Neuronal stem cell (in vitro differentiated cells): Measurements from ENCODE around the gene JAM2. TPM values are rescaled to one million over a fixed set of nuclear protein-coding genes. Genes with fewer than 3 reads are reported as not detected.
A peak's percentile ranks its signal among the peaks of the same experiment; 100 is the strongest.

Experiments
- DNase-seq: peaks from one replicate; pipeline ENCODE4 v3.0.0-alpha.2; 2013; ENCODE audit warnings: low spot score
- H2AFZ ChIP-seq: one replicate; pipeline ENCODE4 v1.6.1; 2013; ENCODE audit warnings: mild to moderate bottlenecking, low read length, inconsistent platforms
- H2AK5ac ChIP-seq: 2 replicates; pipeline ENCODE4 v1.6.1; 2013; ENCODE audit warnings: low read depth, mild to moderate bottlenecking, inconsistent platforms, low read length, moderate library complexity, mixed read lengths
- H2BK120ac ChIP-seq: 2 replicates; pipeline ENCODE4 v1.6.1; 2013; ENCODE audit warnings: low read depth, mild to moderate bottlenecking, inconsistent platforms, low read length, moderate library complexity, mixed read lengths
- H2BK12ac ChIP-seq: one replicate; pipeline ENCODE4 v1.6.1; 2013; ENCODE audit warnings: low read length, inconsistent platforms
- H2BK15ac ChIP-seq: 2 replicates; pipeline ENCODE4 v1.6.1; 2013; ENCODE audit warnings: mild to moderate bottlenecking, low read length, inconsistent platforms, mixed read lengths
- H2BK5ac ChIP-seq: one replicate; pipeline ENCODE4 v1.6.1; 2013; ENCODE audit warnings: inconsistent platforms, mild to moderate bottlenecking, low read length, moderate library complexity
- H3K14ac ChIP-seq: one replicate; pipeline ENCODE4 v1.6.1; 2013; ENCODE audit warnings: low read length, inconsistent platforms
- H3K18ac ChIP-seq: 2 replicates; pipeline ENCODE4 v1.6.1; 2013; ENCODE audit warnings: low read length, inconsistent platforms
- H3K23ac ChIP-seq: 2 replicates; pipeline ENCODE4 v1.6.1; 2013; ENCODE audit warnings: low read depth, mild to moderate bottlenecking, mixed read lengths, low read length, inconsistent platforms; ENCODE audit not compliant: poor library complexity
- H3K27ac ChIP-seq: replicated peaks from 3 replicates; pipeline ENCODE4 v1.5.1; 2013; ENCODE audit warnings: low read length, inconsistent platforms
- H3K27me3 ChIP-seq, 3 experiments: 2 replicates each; pipeline ENCODE4 v1.6.1; 2013; ENCODE audit warnings: low read length in 3 of 3, mild to moderate bottlenecking in 2 of 3, inconsistent platforms in 1 of 3, low read depth in 1 of 3, mixed read lengths in 1 of 3, moderate library complexity in 1 of 3; ENCODE audit not compliant: control insufficient read depth in 3 of 3, insufficient read depth in 3 of 3
- H3K36me3 ChIP-seq, 2 donors: replicated peaks in 1 of 2; 2 replicates each; pipeline ENCODE4 v1.6.1; 2013; ENCODE audit warnings: low read length in 2 of 2; ENCODE audit not compliant: control insufficient read depth in 2 of 2, insufficient read depth in 2 of 2
- H3K4ac ChIP-seq: 2 replicates; pipeline ENCODE4 v1.6.1; 2013; ENCODE audit warnings: inconsistent platforms, mild to moderate bottlenecking, low read length, moderate library complexity
- H3K4me1 ChIP-seq, 2 donors: 1 replicate in 1 of 2; 2 replicates in 1 of 2; pipeline ENCODE4 v1.6.1; 2013; ENCODE audit warnings: low read length in 2 of 2, low read depth in 1 of 2; ENCODE audit not compliant: control insufficient read depth in 2 of 2, insufficient read depth in 1 of 2
- H3K4me2 ChIP-seq: one replicate; pipeline ENCODE4 v1.6.1; 2013; ENCODE audit warnings: mild to moderate bottlenecking, low read length, inconsistent platforms; ENCODE audit not compliant: insufficient read depth, poor library complexity, severe bottlenecking
- H3K4me3 ChIP-seq, 2 donors: 2 replicates each; pipeline ENCODE4 v1.5.1; 2013; ENCODE audit warnings: low read length in 2 of 2, mild to moderate bottlenecking in 2 of 2, inconsistent platforms in 1 of 2, moderate library complexity in 1 of 2
- H3K79me1 ChIP-seq: one replicate; pipeline ENCODE4 v1.6.1; 2013; ENCODE audit warnings: low read depth, mild to moderate bottlenecking, inconsistent platforms, low read length, moderate library complexity
- H3K9ac ChIP-seq: one replicate; pipeline ENCODE4 v1.6.1; 2013; ENCODE audit warnings: mild to moderate bottlenecking, low read depth, low read length, inconsistent platforms; ENCODE audit not compliant: poor library complexity
- H3K9me3 ChIP-seq, 2 donors: replicated peaks in 1 of 2; 2 replicates each; pipeline versions ENCODE3 to v1.6.1; 2013; ENCODE audit warnings: low read length in 2 of 2, mild to moderate bottlenecking in 2 of 2, inconsistent platforms in 1 of 2, low read depth in 1 of 2, mixed read lengths in 1 of 2, moderate library complexity in 1 of 2; ENCODE audit not compliant: control insufficient read depth in 2 of 2, insufficient read depth in 1 of 2
- H4K8ac ChIP-seq: one replicate; pipeline ENCODE4 v1.6.1; 2013; ENCODE audit warnings: low read depth, mild to moderate bottlenecking, inconsistent platforms, low read length, moderate library complexity
- H4K91ac ChIP-seq: one replicate; pipeline ENCODE4 v1.6.1; 2013; ENCODE audit warnings: low read length, low read depth, mild to moderate bottlenecking, inconsistent platforms; ENCODE audit not compliant: poor library complexity
- WGBS, 2 donors: extraction: QIAGEN DNeasy Blood & Tissue Kit; methylation state at CpG; one replicate each; pipeline ENCODE4 v1.1.7; 2013; ENCODE audit warnings: missing lambda C conversion rate in 2 of 2, mixed read lengths in 1 of 2; ENCODE audit not compliant: insufficient read length in 2 of 2, insufficient replicate concordance in 1 of 2; ENCODE audit errors: extremely low coverage in 2 of 2; 5-methylcytosine and 5-hydroxymethylcytosine counted together
- polyA plus RNA-seq, 2 experiments: library from polyadenylated mRNA; stranded (reverse); fragments of 200-250 nt; gene quantifications; one replicate each; pipeline ENCODE4 v1.2.3, GENCODE V29; 2013

Gene JAM2, protein sequence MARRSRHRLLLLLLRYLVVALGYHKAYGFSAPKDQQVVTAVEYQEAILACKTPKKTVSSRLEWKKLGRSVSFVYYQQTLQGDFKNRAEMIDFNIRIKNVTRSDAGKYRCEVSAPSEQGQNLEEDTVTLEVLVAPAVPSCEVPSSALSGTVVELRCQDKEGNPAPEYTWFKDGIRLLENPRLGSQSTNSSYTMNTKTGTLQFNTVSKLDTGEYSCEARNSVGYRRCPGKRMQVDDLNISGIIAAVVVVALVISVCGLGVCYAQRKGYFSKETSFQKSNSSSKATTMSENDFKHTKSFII
- polyA plus RNA-seq (2013, experiment 1 of 2) = 9.7 TPM
- polyA plus RNA-seq (2013, experiment 2 of 2) = 9.1 TPM

GRCh38 chr21:25638660-25639550, at the start of gene JAM2:
TSS of gene JAM2 (plus strand) at chr21:25639258. CDS start at chr21:25639822, 564 bp downstream.
- H3K4me1 ChIP-seq = peaks cover 5 to 18% of the 10 kb centered on the region in 2 donors
- WGBS, 2 donors = no CpG with 5 or more reads among the region's 41 CpGs
- no peaks in the 10 kb centered on the region for H3K79me1 ChIP-seq
- H3K4me2 ChIP-seq = peak within 1 kb of the TSS; percentile 88
- H3K9ac ChIP-seq = peak within 1 kb of the TSS; percentile 79
- H3K27ac ChIP-seq = no peak within 1 kb of the TSS
- peaks cover 0 to 20% of the 10 kb centered on the region in 2 donors for H3K36me3 ChIP-seq
- peak within 1 kb of the TSS; percentile 46 for H3K23ac ChIP-seq
- H2BK15ac ChIP-seq = peak within 1 kb of the TSS; percentile 72
- peak within 1 kb of the TSS; percentile 89 for H2AFZ ChIP-seq
- no peak within 1 kb of the TSS for H2BK12ac ChIP-seq
- peak within 1 kb of the TSS; percentile 67 to 87 for H3K4me3 ChIP-seq
- H2AK5ac ChIP-seq = no peak within 1 kb of the TSS
- no peaks in the 10 kb centered on the region for H3K9me3 ChIP-seq
- H3K27me3 ChIP-seq = no peaks in the 10 kb centered on the region
- H4K8ac ChIP-seq = peak within 1 kb of the TSS; percentile 8
- peak within 1 kb of the TSS; percentile 96 for H3K18ac ChIP-seq
- DNase-seq = peak; percentile 51
- peak within 1 kb of the TSS; percentile 41 for H2BK120ac ChIP-seq
- no peak within 1 kb of the TSS for H3K4ac ChIP-seq
- no peak within 1 kb of the TSS for H4K91ac ChIP-seq
- H2BK5ac ChIP-seq = no peak within 1 kb of the TSS
- no peak within 1 kb of the TSS for H3K14ac ChIP-seq

DNA sequence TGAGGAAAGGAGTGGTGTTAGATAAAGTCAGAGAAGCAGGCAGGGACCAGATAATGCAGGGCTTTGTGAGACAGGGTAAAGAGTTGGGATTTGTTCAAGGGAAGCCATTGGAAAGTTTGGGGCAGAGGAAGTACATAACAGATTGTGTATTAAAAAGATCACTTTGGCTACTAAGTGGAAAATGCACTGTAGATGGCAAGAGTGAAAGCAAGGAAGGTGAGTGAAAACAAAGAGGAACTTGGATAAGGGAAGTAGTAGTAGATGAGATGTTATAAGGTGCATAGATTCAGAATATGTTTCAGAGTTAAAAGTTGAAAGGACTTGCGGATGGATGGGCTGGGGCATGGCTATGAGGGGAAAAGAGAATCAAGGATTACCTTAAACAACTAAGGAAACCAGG, 49.2 kb upstream of the JAM2 start:
- Histone ChIP-seq H2BK15ac (no peak overlapping the region), H3K36me3 (peaks cover 17 to 99% of the 10 kb centered on the region in 2 donors), H3K27me3 (no peaks in the 10 kb centered on the region), H3K4ac (no peak overlapping the region), H3K23ac (no peak overlapping the region), H3K79me1 (no peaks in the 10 kb centered on the region), H3K9ac (no peak overlapping the region), H3K4me3 (no peak overlapping the region), H3K14ac (no peak overlapping the region), H3K4me1 (no peaks in the 10 kb centered on the region), H2BK120ac (no peak overlapping the region), H4K91ac (no peak overlapping the region), H3K4me2 (no peak overlapping the region), H2AK5ac (no peak overlapping the region), H3K27ac (no peak overlapping the region), H2BK5ac (no peak overlapping the region), H3K9me3 (no peaks in the 10 kb centered on the region), H2BK12ac (no peak overlapping the region), H2AFZ (no peak overlapping the region), H3K18ac (no peak overlapping the region), H4K8ac (no peak overlapping the region)
- no peak for DNase-seq
- no CpG with 5 or more reads among the region's 1 CpG for WGBS, 2 donors

DNA sequence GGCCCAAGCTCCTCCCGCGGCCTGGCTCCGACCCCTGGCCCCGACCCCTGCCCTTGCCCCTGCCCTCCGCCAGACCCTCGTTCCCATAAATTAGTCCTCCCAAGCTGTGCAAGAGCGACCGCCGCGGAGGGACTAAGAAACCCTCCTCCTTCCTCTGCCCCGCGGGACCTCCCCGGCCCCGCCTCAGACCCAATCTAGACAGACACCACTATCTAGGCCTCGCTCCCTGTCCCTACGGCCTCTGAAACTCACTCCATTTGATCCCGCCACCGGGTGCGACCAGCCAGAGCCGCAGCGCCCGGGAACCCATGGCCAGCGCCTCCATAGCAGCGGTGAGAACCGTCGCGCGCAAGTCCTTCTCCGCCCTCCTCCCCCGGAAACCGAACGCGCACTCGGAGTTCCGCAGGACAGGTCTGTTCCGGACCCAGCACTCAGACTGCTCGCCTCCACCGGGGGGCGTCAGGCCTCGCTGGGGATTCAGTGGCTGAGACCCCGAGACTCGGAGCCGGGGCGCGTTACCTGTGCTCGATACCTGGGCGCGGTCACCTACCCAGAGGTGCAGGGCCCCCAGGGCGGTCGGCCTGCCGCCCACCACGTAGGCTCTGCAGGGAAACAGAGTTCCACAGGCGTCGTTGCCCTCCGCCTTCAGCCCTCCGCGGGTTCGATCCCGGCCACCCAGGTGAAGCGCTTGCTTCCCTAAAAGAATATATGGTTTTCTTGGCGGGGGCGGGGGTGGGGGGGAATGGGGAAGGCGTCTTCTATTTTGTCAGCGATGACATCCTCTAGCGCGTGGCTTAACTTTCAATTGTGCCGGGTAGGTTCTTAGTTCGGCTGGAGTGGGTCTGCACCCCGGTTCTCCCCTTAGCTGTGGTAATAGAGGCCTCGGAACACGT, 31.7 kb upstream of the JAM2 start, which contains the start of gene MRPL39:
Gene MRPL39 (minus strand): TSS at position 331 of the 893 bp plus-strand sequence. CDS start 6 bp downstream, at position 325.
- no peak within 1 kb of the TSS for H2BK120ac ChIP-seq
- peak within 1 kb of the TSS; percentile 99 for H3K23ac ChIP-seq
- H3K79me1 ChIP-seq = no peaks in the 10 kb centered on the region
- H2AFZ ChIP-seq = peak within 1 kb of the TSS; percentile 98
- WGBS, 2 donors = no CpG with 5 or more reads among the region's 71 CpGs
- peak; percentile 83 for DNase-seq
- no peak within 1 kb of the TSS for H2AK5ac ChIP-seq
- peaks cover 0 to 3% of the 10 kb centered on the region in 2 donors for H3K4me1 ChIP-seq
- no peak within 1 kb of the TSS for H3K14ac ChIP-seq
- H2BK5ac ChIP-seq = no peak within 1 kb of the TSS
- H3K27me3 ChIP-seq = no peaks in the 10 kb centered on the region
- no peak within 1 kb of the TSS for H4K91ac ChIP-seq
- H4K8ac ChIP-seq = no peak within 1 kb of the TSS
- H3K27ac ChIP-seq = peak within 1 kb of the TSS; percentile 81
- peak within 1 kb of the TSS; percentile 62 to 92 for H3K4me3 ChIP-seq
- no peak within 1 kb of the TSS for H2BK12ac ChIP-seq
- H3K9me3 ChIP-seq = no peaks in the 10 kb centered on the region
- peak within 1 kb of the TSS; percentile 39 for H2BK15ac ChIP-seq
- H3K9ac ChIP-seq = peak within 1 kb of the TSS; percentile 90
- H3K4ac ChIP-seq = no peak within 1 kb of the TSS
- peaks cover 11 to 40% of the 10 kb centered on the region in 2 donors for H3K36me3 ChIP-seq
- peak within 1 kb of the TSS; percentile 94 for H3K18ac ChIP-seq
- H3K4me2 ChIP-seq = peak within 1 kb of the TSS; percentile 78
